DMS114 treated with DMSO at 0.1 percent for 48 hours (cell line): ENCODE data around the gene RIMBP2.

Experiments used
- DNase-seq: peaks from one replicate; lab custom pipeline; 2025; ENCODE audit not compliant: unreplicated experiment; lab: John Stamatoyannopoulos, UW

The RIMBP2 gene

GRCh38 chr12:130491421-130492357, 224.4 kb downstream of the RIMBP2 start:
- no peak for DNase-seq

- no peak for DNase-seq
These were observed 225.4 kb downstream of the RIMBP2 start for GRCh38 chr12:130490674-130491073.

- no peak for DNase-seq
These were observed 226.8 kb downstream of the RIMBP2 start for GRCh38 chr12:130489293-130489692.

- DNase-seq: no peak
These were observed 227.8 kb downstream of the RIMBP2 start for GRCh38 chr12:130488358-130488710.

GRCh38 chr12:130487636-130488357, 228.3 kb downstream of the RIMBP2 start:
- DNase-seq: no peak

GRCh38 chr12:130486891-130487416, 229.1 kb downstream of the RIMBP2 start:
- no peak for DNase-seq

GRCh38 chr12:130486146-130486435, 230.0 kb downstream of the RIMBP2 start:
- no peak for DNase-seq

GRCh38 chr12:130485291-130486145, 230.6 kb downstream of the RIMBP2 start:
- DNase-seq: no peak

- no peak for DNase-seq
These were observed 231.9 kb downstream of the RIMBP2 start for GRCh38 chr12:130484221-130484620.

- DNase-seq: no peak
These were observed 232.4 kb downstream of the RIMBP2 start for GRCh38 chr12:130483616-130484180.

- no peak for DNase-seq
These were observed 233.7 kb downstream of the RIMBP2 start for GRCh38 chr12:130482448-130482847.

- DNase-seq: no peak
These were observed 234.7 kb downstream of the RIMBP2 start for GRCh38 chr12:130481392-130481879.

GRCh38 chr12:130480887-130481286, 235.2 kb downstream of the RIMBP2 start:
- DNase-seq: no peak

GRCh38 chr12:130480231-130480630, 235.9 kb downstream of the RIMBP2 start:
- DNase-seq: no peak

- no peak for DNase-seq
These were observed 236.5 kb downstream of the RIMBP2 start for GRCh38 chr12:130479401-130480125.

GRCh38 chr12:130478786-130479185, 237.3 kb downstream of the RIMBP2 start:
- no peak for DNase-seq

- DNase-seq: no peak
These were observed 238.4 kb downstream of the RIMBP2 start for GRCh38 chr12:130477701-130478100.

- DNase-seq: no peak
These were observed 238.8 kb downstream of the RIMBP2 start for GRCh38 chr12:130477266-130477665.

- DNase-seq: no peak
These were observed 239.5 kb downstream of the RIMBP2 start for GRCh38 chr12:130476451-130477135.
